HepG2 (cell line): ENCODE measurements around the gene AGAP1. TPM values are rescaled to one million over a fixed set of nuclear protein-coding genes. Genes with fewer than 3 reads are reported as not detected.

Source experiments
- ATAC-seq: fragments of 200-7000 bp; cut with Tn5 transposase; 3 replicates; pipeline ENCODE4 v1.9.1; 2020; ENCODE audit warnings: mild to moderate bottlenecking, moderate library complexity
- BruUV-seq: library from RNA; stranded (reverse); fragments of 400-500 nt; replicated peaks from 2 replicates; lab custom pipeline; 2021; lab: Mats Ljungman, UMichigan
- CTCF ChIA-PET: fragments of 300-600 bp; formaldehyde crosslinking; extraction: SDS; loops from one replicate; lab custom pipeline; 2021; ENCODE audit warnings: low total read pairs, inconsistent platforms, low intra/inter-chr PET ratio; lab: Yijun Ruan, JAX
- POLR2A ChIA-PET: fragments of 350-600 bp; sonication (Branson Sonifier 250); formaldehyde crosslinking; loops from one replicate; lab custom pipeline; 2020; ENCODE audit warnings: antibody characterized with exemption, inconsistent platforms; lab: Yijun Ruan, JAX
- DNase-seq: peaks from one replicate; pipeline ENCODE4 v3.0.0-alpha.2; 2015; ENCODE audit warnings: low spot score
- FAIRE-seq: peaks from 3 replicates; lab custom pipeline; 2011; peaks lifted over from hg19 to GRCh38; lab: Jason Lieb, UNC
- H2AFZ ChIP-seq: one replicate; pipeline ENCODE4 v1.6.1; 2011; ENCODE audit warnings: low read length, inconsistent platforms
- H3K27ac ChIP-seq: fragments of 300-600 bp; 3 replicates; pipeline ENCODE4 v1.8.0; 2011; ENCODE audit warnings: mixed run types, mild to moderate bottlenecking, mixed read lengths, low read length, inconsistent platforms; ENCODE audit not compliant: insufficient read depth; ENCODE audit errors: extremely low read length
- H3K27me3 ChIP-seq, 2 experiments: fragments of 200-600 bp in 1 of 2; 2 replicates in 1 of 2; 3 replicates in 1 of 2; pipeline versions ENCODE4 v1.6.0 to v1.8.0; 2011; ENCODE audit warnings: low read length in 2 of 2, mild to moderate bottlenecking in 2 of 2, moderate library complexity in 2 of 2, inconsistent platforms in 1 of 2; ENCODE audit not compliant: insufficient read depth in 2 of 2, control insufficient read depth in 1 of 2
- H3K36me3 ChIP-seq, 2 experiments: fragments of 200-600 bp in 1 of 2; replicated peaks in 1 of 2; 2 replicates in 1 of 2; 3 replicates in 1 of 2; pipeline versions ENCODE4 v1.5.1 to v1.8.0; 2011; ENCODE audit warnings: low read length in 2 of 2, inconsistent platforms in 1 of 2; ENCODE audit not compliant: insufficient read depth in 2 of 2, control insufficient read depth in 1 of 2
- H3K4me1 ChIP-seq: 2 replicates; pipeline ENCODE4 v1.5.1; 2012; ENCODE audit warnings: low read length, inconsistent platforms; ENCODE audit not compliant: insufficient read depth
- H3K4me2 ChIP-seq: 2 replicates; pipeline ENCODE4 v1.6.0; 2011; ENCODE audit warnings: low read depth, low read length, inconsistent platforms
- H3K4me3 ChIP-seq, 3 experiments: fragments of 200-600 bp in 1 of 3; sonication (generic), shearing (Covaris generic) in 1 of 3; replicated peaks in 1 of 3; 2 replicates each; pipeline ENCODE4 v1.5.1; 2011 to 2016; ENCODE audit warnings: low read length in 3 of 3, inconsistent platforms in 2 of 3, low read depth in 2 of 3, mild to moderate bottlenecking in 2 of 3, control low read depth in 1 of 3, mixed read lengths in 1 of 3; ENCODE audit not compliant: insufficient read depth in 1 of 3
- H3K79me2 ChIP-seq: one replicate; pipeline ENCODE4 v1.6.1; 2011; ENCODE audit warnings: low read length, inconsistent platforms; ENCODE audit not compliant: insufficient read depth
- H3K9ac ChIP-seq: 2 replicates; pipeline ENCODE4 v1.6.0; 2011; ENCODE audit warnings: mild to moderate bottlenecking, low read depth, low read length, inconsistent platforms; ENCODE audit not compliant: insufficient read depth
- H3K9me3 ChIP-seq: 2 replicates; pipeline ENCODE4 v1.5.1; 2012; ENCODE audit warnings: mild to moderate bottlenecking, low read length
- H4K20me1 ChIP-seq: 2 replicates; pipeline ENCODE4 v1.6.0; 2011; ENCODE audit warnings: inconsistent platforms, mild to moderate bottlenecking, low read length, moderate library complexity; ENCODE audit not compliant: insufficient read depth
- HDAC2 ChIP-seq: sonication (generic); formaldehyde crosslinking; IDR thresholded peaks from 2 replicates; pipeline ENCODE4 v1.4.0; 2020; ENCODE audit warnings: missing genetic modification reagents
- TEAD3 ChIP-seq: optimal IDR thresholded peaks from 2 replicates; pipeline ENCODE3; 2016; ENCODE audit warnings: borderline replicate concordance
- ZNF367 ChIP-seq: sonication (generic); formaldehyde crosslinking; IDR thresholded peaks from 2 replicates; pipeline ENCODE4 v1.4.0; 2020; ENCODE audit warnings: missing genetic modification reagents, borderline replicate concordance
- ZNF468 ChIP-seq: sonication (generic); formaldehyde crosslinking; IDR thresholded peaks from 2 replicates; pipeline ENCODE4 v1.8.0; 2022; ENCODE audit warnings: mild to moderate bottlenecking, moderate library complexity, missing genetic modification reagents
- ZNF672 ChIP-seq: sonication (generic); formaldehyde crosslinking; IDR thresholded peaks from 2 replicates; pipeline ENCODE4 v1.8.1; 2022; ENCODE audit warnings: missing genetic modification reagents
- WGBS: methylation state at CpG from one replicate; pipeline ENCODE4 v1.1.6; 2017; ENCODE audit warnings: low lambda C conversion rate; 5-methylcytosine and 5-hydroxymethylcytosine counted together
- in situ Hi-C: cut with HindIII; loops from 2 replicates; pipeline ENCODE4 v1.10.0; 2017; ENCODE audit warnings: low pct_unique_long_range_greater_than_20kb; ENCODE audit not compliant: extremely low pct_ligation_motif_present
- intact Hi-C: fragments of 100-400 bp; cut with micrococcal nuclease; formaldehyde crosslinking; loops from one replicate; pipeline ENCODE4 v1.10.0; 2022; ENCODE audit not compliant: unreplicated experiment
- polyA plus RNA-seq, 8 experiments: library from polyadenylated mRNA; depleted of rRNA in 3 of 8; stranded (reverse) in 7 of 8; unstranded in 1 of 8; fragments of >200 nt; fragmentation: Illumina TruSeq in 4 of 8; extraction: Trizol in 4 of 8; gene quantifications; 2 replicates each; pipeline versions ENCODE4 v1.2.1 to v1.2.3, GENCODE V29; 2011 to 2016; ENCODE audit warnings: low read depth in 4 of 8, missing spikeins in 1 of 8, mixed read lengths in 1 of 8; ENCODE audit not compliant: insufficient read depth in 1 of 8
- total RNA-seq, 5 experiments: library from RNA; depleted of rRNA; stranded (reverse); fragments of >200 nt; fragmentation: Illumina TruSeq; extraction: Trizol; gene quantifications; 2 replicates each; pipeline ENCODE4 v1.2.3, GENCODE V29; 2016; ENCODE audit warnings: low read depth in 1 of 5
- TF ChIP-seq, protein P1 (sequence below): sonication (generic); formaldehyde crosslinking; IDR thresholded peaks from 2 replicates; pipeline ENCODE4 v1.4.0; 2020; ENCODE audit warnings: missing genetic modification reagents

AGAP1 gene
- total and polyA plus RNA-seq, 2 of the 13 experiments (the other 11 are each of a cell fraction or from before 2014, with no cell fraction given): 21.2 to 32.7 TPM

GRCh38 chr2:236073867-236074655, 580.2 kb downstream of the AGAP1 start:
- Histone ChIP-seq H3K27ac (no peak overlapping the region), H3K4me3 (no peak overlapping the region), H3K4me1 (peaks cover 13% of the 10 kb centered on the region), H3K9me3 (no peaks in the 10 kb centered on the region), H3K36me3 (0 out of 5 replicates have a peak, but pooled peaks cover 0 to 4% of the 10 kb centered on the region in 2 experiments), H3K79me2 (no peaks in the 10 kb centered on the region), H3K27me3 (no peaks in the 10 kb centered on the region), H3K4me2 (no peak overlapping the region), H4K20me1 (no peaks in the 10 kb centered on the region), H3K9ac (no peak overlapping the region), H2AFZ (no peak overlapping the region)
- DNase-seq: no peak
- TF ChIP-seq HDAC2 (CRISPR knock-in tag) (no peak), ZNF468 (CRISPR knock-in tag) (no peak), ZNF672 (CRISPR knock-in tag) (no peak), ZNF367 (CRISPR knock-in tag) (no peak), TEAD3 (no peak)
- TF ChIP-seq, protein P1, sequence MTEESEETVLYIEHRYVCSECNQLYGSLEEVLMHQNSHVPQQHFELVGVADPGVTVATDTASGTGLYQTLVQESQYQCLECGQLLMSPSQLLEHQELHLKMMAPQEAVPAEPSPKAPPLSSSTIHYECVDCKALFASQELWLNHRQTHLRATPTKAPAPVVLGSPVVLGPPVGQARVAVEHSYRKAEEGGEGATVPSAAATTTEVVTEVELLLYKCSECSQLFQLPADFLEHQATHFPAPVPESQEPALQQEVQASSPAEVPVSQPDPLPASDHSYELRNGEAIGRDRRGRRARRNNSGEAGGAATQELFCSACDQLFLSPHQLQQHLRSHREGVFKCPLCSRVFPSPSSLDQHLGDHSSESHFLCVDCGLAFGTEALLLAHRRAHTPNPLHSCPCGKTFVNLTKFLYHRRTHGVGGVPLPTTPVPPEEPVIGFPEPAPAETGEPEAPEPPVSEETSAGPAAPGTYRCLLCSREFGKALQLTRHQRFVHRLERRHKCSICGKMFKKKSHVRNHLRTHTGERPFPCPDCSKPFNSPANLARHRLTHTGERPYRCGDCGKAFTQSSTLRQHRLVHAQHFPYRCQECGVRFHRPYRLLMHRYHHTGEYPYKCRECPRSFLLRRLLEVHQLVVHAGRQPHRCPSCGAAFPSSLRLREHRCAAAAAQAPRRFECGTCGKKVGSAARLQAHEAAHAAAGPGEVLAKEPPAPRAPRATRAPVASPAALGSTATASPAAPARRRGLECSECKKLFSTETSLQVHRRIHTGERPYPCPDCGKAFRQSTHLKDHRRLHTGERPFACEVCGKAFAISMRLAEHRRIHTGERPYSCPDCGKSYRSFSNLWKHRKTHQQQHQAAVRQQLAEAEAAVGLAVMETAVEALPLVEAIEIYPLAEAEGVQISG (CRISPR knock-in tag): no peak
- ATAC-seq: no peak
- BruUV-seq: no TSS peak
- WGBS: 93% methylated on average over 8 of the region's 8 CpGs
- no peak for FAIRE-seq
- in situ Hi-C loops: no loop called here
- ChIA-PET POLR2A (no interaction called here), CTCF (no interaction called here)
- intact Hi-C loops: no loop called here
